T-cell (primary cell): Measurements from ENCODE around the gene SPDYE2B. TPM values are rescaled to one million over a fixed set of nuclear protein-coding genes. Genes with fewer than 3 reads are reported as not detected.
"Not testable (repeated sequence)": the region's sequence is repeated elsewhere in the genome, so short reads cannot be mapped to it uniquely, and the experiment has no call there.

Source experiments
- ATAC-seq, 4 experiments: fragments of 200-7000 bp in 3 of 4; fragments of 150-1000 bp in 1 of 4; cut with Tn5 transposase; replicated peaks in 1 of 4; 1 replicate in 3 of 4; 2 replicates in 1 of 4; pipeline ENCODE4 v1.10.0; 2021; ENCODE audit warnings: moderate library complexity in 3 of 4, mild to moderate bottlenecking in 2 of 4, moderate number of reproducible peaks in 1 of 4
- CTCF ChIA-PET, 2 donors: fragments of 300-600 bp; sonication (Branson Sonifier 250); formaldehyde crosslinking; loops; one replicate each; lab custom pipeline; 2022; ENCODE audit warnings: antibody characterized with exemption in 2 of 2; lab: Charles Lee
- POLR2A ChIA-PET, 2 donors: fragments of 300-600 bp; sonication (Branson Sonifier 250); formaldehyde crosslinking; loops; one replicate each; lab custom pipeline; 2022; ENCODE audit warnings: antibody characterized with exemption in 2 of 2; lab: Charles Lee
- DNase-seq, 35 experiments: peaks; one replicate each; pipeline versions ENCODE4 v3.0.0 to v3.0.0-alpha.2; 2013 to 2023
- H3K27ac ChIP-seq: one replicate; pipeline ENCODE4 v1.5.1; 2013; ENCODE audit warnings: low read length
- H3K27me3 ChIP-seq, 2 experiments: replicated peaks in 1 of 2; 1 replicate in 1 of 2; 2 replicates in 1 of 2; pipeline versions ENCODE4 v1.6.1 to v1.7.0; 2013; ENCODE audit warnings: low read length in 1 of 2, mixed read lengths in 1 of 2; ENCODE audit not compliant: control insufficient read depth in 2 of 2, insufficient read depth in 2 of 2; ENCODE audit errors: extremely low read depth in 1 of 2
- H3K36me3 ChIP-seq, 2 donors: 1 replicate in 1 of 2; 2 replicates in 1 of 2; pipeline versions ENCODE4 v1.6.1 to v1.7.0; 2013; ENCODE audit warnings: low read length in 1 of 2; ENCODE audit not compliant: control insufficient read depth in 2 of 2, insufficient read depth in 1 of 2; ENCODE audit errors: extremely low read depth in 1 of 2
- H3K4me1 ChIP-seq, 2 experiments: 1 replicate in 1 of 2; 2 replicates in 1 of 2; pipeline versions ENCODE4 v1.6.1 to v1.7.0; 2013; ENCODE audit warnings: low read length in 2 of 2, mixed read lengths in 1 of 2; ENCODE audit not compliant: insufficient read depth in 2 of 2, control insufficient read depth in 1 of 2; ENCODE audit errors: extremely low read depth in 1 of 2
- H3K4me3 ChIP-seq, 2 donors: 1 replicate in 1 of 2; 2 replicates in 1 of 2; pipeline versions ENCODE4 v1.5.1 to v1.7.0; 2013; ENCODE audit warnings: mild to moderate bottlenecking in 2 of 2, low read length in 1 of 2, moderate library complexity in 1 of 2; ENCODE audit not compliant: control insufficient read depth in 1 of 2; ENCODE audit errors: extremely low read depth in 1 of 2
- H3K9me3 ChIP-seq: 2 replicates; pipeline ENCODE4 v1.7.0; 2013
- H3K27ac Mint-ChIP-seq, 2 donors: one replicate each; pipeline ENCODE4 v1.8.0; 2020 to 2021; ENCODE audit warnings: mild to moderate bottlenecking in 2 of 2, mixed read lengths in 2 of 2
- H3K27me3 Mint-ChIP-seq, 2 donors: one replicate each; pipeline ENCODE4 v1.8.0; 2021 to 2022; ENCODE audit warnings: mixed read lengths in 2 of 2
- H3K36me3 Mint-ChIP-seq: one replicate; pipeline ENCODE4 v1.8.0; 2021; ENCODE audit warnings: mixed read lengths
- H3K4me1 Mint-ChIP-seq, 3 donors: one replicate each; pipeline ENCODE4 v1.8.0; 2020 to 2022; ENCODE audit warnings: mixed read lengths in 3 of 3, mild to moderate bottlenecking in 1 of 3
- H3K4me3 Mint-ChIP-seq, 3 donors: one replicate each; pipeline ENCODE4 v1.8.0; 2020 to 2022; ENCODE audit warnings: mild to moderate bottlenecking in 3 of 3, mixed read lengths in 3 of 3, moderate library complexity in 3 of 3
- H3K9me3 Mint-ChIP-seq, 3 donors: one replicate each; pipeline ENCODE4 v1.8.0; 2020 to 2022; ENCODE audit warnings: mixed read lengths in 3 of 3
- WGBS: methylation state at CpG from one replicate; pipeline ENCODE4 v1.1.5; 2013; ENCODE audit warnings: missing lambda C conversion rate; ENCODE audit not compliant: insufficient coverage; 5-methylcytosine and 5-hydroxymethylcytosine counted together
- total RNA-seq, 35 experiments: library from RNA in 6 of 35; stranded (reverse) in 6 of 35; fragments of 120-200 nt in 1 of 35; gene quantifications; one replicate each; pipeline versions ENCODE4 v1.2.1 to v1.2.4 and lab custom pipeline; 2013 to 2026

The SPDYE2B gene
- not detected for total RNA-seq
- total RNA-seq (2013) = not detected
- 0 reads per million in 29 experiments for total RNA-seq (lab: John Stamatoyannopoulos, UW)

DNA sequence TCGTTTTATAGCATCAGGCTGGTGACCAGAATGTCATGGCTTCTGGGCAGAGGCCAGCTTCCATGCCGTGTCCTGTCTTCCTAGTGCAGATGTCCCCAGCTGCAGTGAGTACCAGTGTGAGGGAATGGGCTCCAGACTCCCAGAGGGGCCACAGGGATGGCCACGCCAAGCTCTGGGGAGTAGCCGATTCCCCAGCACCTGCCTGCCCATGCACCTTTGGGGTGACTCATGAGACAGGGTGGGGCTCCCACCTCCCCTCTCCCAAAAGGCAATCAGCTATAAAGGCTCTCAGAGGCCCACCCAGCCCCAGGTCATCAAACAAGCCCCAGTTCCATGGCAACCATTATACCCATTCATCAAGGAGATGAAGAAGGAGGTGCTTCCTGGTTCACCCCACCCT is at the start of gene SPDYE2B:
TSS of gene SPDYE2B (plus strand) at position 396 of the 400 bp plus-strand sequence. CDS start 2,030 bp downstream, outside the sequence.
- H3K27ac ChIP-seq, H3K27me3 Mint-ChIP-seq, H3K4me1 Mint-ChIP-seq, DNase-seq, ATAC-seq, H3K4me3 Mint-ChIP-seq, H3K27me3 ChIP-seq, H3K4me1 ChIP-seq, POLR2A ChIA-PET, H3K9me3 ChIP-seq, CTCF ChIA-PET, H3K36me3 Mint-ChIP-seq, H3K4me3 ChIP-seq, H3K36me3 ChIP-seq, H3K27ac Mint-ChIP-seq, H3K9me3 Mint-ChIP-seq: not testable (repeated sequence)
- WGBS = no CpG with 5 or more reads among the region's 4 CpGs

DNA sequence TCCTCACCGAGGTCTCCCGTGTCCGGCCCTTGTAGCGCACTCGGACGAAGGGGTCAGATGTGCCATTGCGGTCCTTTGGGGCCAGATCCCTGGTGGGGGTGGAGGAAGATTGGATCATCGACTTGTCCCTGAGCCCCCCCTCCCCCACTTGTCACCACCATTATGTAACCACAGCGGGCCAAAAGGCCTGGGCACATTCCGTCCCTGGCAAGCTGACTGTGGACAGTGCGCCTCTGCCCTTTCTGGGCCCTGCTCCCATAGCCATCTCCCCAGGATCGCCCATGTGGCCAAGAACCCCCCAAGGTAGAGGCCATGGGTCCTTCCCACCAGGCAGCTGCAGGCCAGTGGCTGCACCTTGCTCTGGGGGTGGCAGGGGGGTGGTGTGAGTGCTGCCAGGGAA is 47.8 kb upstream of the SPDYE2B start:
- POLR2A ChIA-PET, H3K4me1 ChIP-seq, H3K27ac ChIP-seq, H3K27me3 ChIP-seq, H3K27ac Mint-ChIP-seq, H3K4me3 ChIP-seq, CTCF ChIA-PET, H3K9me3 ChIP-seq, H3K9me3 Mint-ChIP-seq, H3K4me3 Mint-ChIP-seq, DNase-seq, H3K27me3 Mint-ChIP-seq, H3K36me3 Mint-ChIP-seq, H3K4me1 Mint-ChIP-seq, H3K36me3 ChIP-seq, ATAC-seq: not testable (repeated sequence)
- no CpG with 5 or more reads among the region's 12 CpGs for WGBS

- H3K4me1 ChIP-seq, H3K36me3 Mint-ChIP-seq, CTCF ChIA-PET, ATAC-seq, DNase-seq, H3K4me3 Mint-ChIP-seq, H3K27me3 ChIP-seq, H3K9me3 ChIP-seq, H3K27ac Mint-ChIP-seq, H3K36me3 ChIP-seq, POLR2A ChIA-PET, H3K9me3 Mint-ChIP-seq, H3K27ac ChIP-seq, H3K4me1 Mint-ChIP-seq, H3K27me3 Mint-ChIP-seq, H3K4me3 ChIP-seq: not testable (repeated sequence)
- WGBS = no CpG with 5 or more reads among the region's 19 CpGs
These were observed 45.5 kb upstream of the SPDYE2B start for GRCh38 chr7:102604431-102605145.

GRCh38 chr7:102606848-102607247 is 43.3 kb upstream of the SPDYE2B start:
- H3K27me3 Mint-ChIP-seq, H3K27me3 ChIP-seq, H3K4me3 ChIP-seq, H3K9me3 ChIP-seq, CTCF ChIA-PET, H3K4me3 Mint-ChIP-seq, H3K9me3 Mint-ChIP-seq, H3K27ac ChIP-seq, H3K36me3 ChIP-seq, H3K4me1 Mint-ChIP-seq, POLR2A ChIA-PET, H3K4me1 ChIP-seq, ATAC-seq, DNase-seq, H3K36me3 Mint-ChIP-seq, H3K27ac Mint-ChIP-seq: not testable (repeated sequence)
- WGBS = no CpG with 5 or more reads among the region's 5 CpGs

DNA sequence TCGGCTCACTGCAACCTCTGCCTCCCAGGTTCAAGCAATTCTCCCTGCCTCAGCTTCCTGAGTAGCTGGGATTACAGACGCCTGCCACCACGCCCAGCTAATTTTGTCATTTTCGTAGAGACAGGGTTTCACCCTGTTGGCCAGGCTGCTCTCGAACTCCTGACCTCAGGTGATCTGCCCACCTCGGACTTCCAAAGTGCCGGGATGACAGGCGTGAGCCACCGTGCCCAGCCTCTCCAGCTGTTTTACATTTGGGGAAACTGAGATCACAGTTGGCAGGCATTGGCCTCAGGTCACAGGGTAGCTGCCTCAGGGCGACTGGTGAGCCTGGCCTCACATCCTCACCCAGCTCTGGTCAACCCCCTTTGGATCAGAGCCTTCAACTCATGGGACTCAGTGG is 40.4 kb upstream of the SPDYE2B start:
- H3K4me3 ChIP-seq, H3K4me1 Mint-ChIP-seq, H3K36me3 Mint-ChIP-seq, H3K9me3 ChIP-seq, H3K36me3 ChIP-seq, H3K27me3 Mint-ChIP-seq, H3K4me1 ChIP-seq, POLR2A ChIA-PET, DNase-seq, H3K9me3 Mint-ChIP-seq, H3K27ac Mint-ChIP-seq, H3K4me3 Mint-ChIP-seq, H3K27ac ChIP-seq, CTCF ChIA-PET, ATAC-seq, H3K27me3 ChIP-seq: not testable (repeated sequence)
- WGBS = no CpG with 5 or more reads among the region's 10 CpGs

- H3K4me1 Mint-ChIP-seq, H3K4me3 ChIP-seq, H3K9me3 Mint-ChIP-seq, H3K27me3 Mint-ChIP-seq, H3K36me3 ChIP-seq, H3K27ac ChIP-seq, H3K36me3 Mint-ChIP-seq, CTCF ChIA-PET, H3K27ac Mint-ChIP-seq, POLR2A ChIA-PET, H3K9me3 ChIP-seq, ATAC-seq, H3K27me3 ChIP-seq, H3K4me1 ChIP-seq: not testable (repeated sequence)
- WGBS = no CpG with 5 or more reads among the region's 7 CpGs
- peak overlapping the region in 1 of 3 donors; percentile 27 for H3K4me3 Mint-ChIP-seq
- DNase-seq = peak in 1 of 35 experiments; percentile 5
These were observed 39.7 kb upstream of the SPDYE2B start for GRCh38 chr7:102610441-102610840.
